H1 (cell line): ENCODE results near the gene ZNF81. TPM values are rescaled to one million over a fixed set of nuclear protein-coding genes. Genes with fewer than 3 reads are reported as not detected.

ENCODE experiments used
- CTCF ChIA-PET: fragments of 300-600 bp; sonication (Branson Sonifier 250); formaldehyde crosslinking; loops from one replicate; lab custom pipeline; 2021; ENCODE audit not compliant: partially characterized antibody; lab: Charles Lee
- POLR2A ChIA-PET: fragments of 300-600 bp; sonication (Branson Sonifier 250); formaldehyde crosslinking; loops from one replicate; lab custom pipeline; 2021; ENCODE audit warnings: inconsistent platforms; ENCODE audit not compliant: partially characterized antibody; lab: Charles Lee
- DNase-seq, 2 experiments: peaks; one replicate each; pipeline versions ENCODE4 v3.0.0 to v3.0.0-alpha.2; 2010 to 2022; ENCODE audit warnings: low spot score in 2 of 2, low read depth in 1 of 2, mixed read lengths in 1 of 2
- FAIRE-seq: peaks from 2 replicates; lab custom pipeline; 2011; peaks lifted over from hg19 to GRCh38; lab: Jason Lieb, UNC
- H2AFZ ChIP-seq: 2 replicates; pipeline ENCODE4 v1.8.1; 2012; ENCODE audit warnings: low read length, inconsistent platforms
- H2AK5ac ChIP-seq: 2 replicates; pipeline ENCODE4 v1.6.1; 2013; ENCODE audit warnings: low read depth, low read length
- H2BK120ac ChIP-seq: replicated peaks from 2 replicates; pipeline ENCODE3; 2013; ENCODE audit warnings: low read depth, low read length, inconsistent platforms
- H2BK12ac ChIP-seq: 2 replicates; pipeline ENCODE4 v1.6.1; 2013; ENCODE audit warnings: low read depth, low read length
- H2BK15ac ChIP-seq: 2 replicates; pipeline ENCODE4 v1.6.1; 2013; ENCODE audit warnings: low read length
- H2BK20ac ChIP-seq: 2 replicates; pipeline ENCODE4 v1.6.1; 2013; ENCODE audit warnings: low read length
- H2BK5ac ChIP-seq: 2 replicates; pipeline ENCODE4 v1.6.1; 2013; ENCODE audit warnings: low read depth, low read length
- H3K14ac ChIP-seq: 2 replicates; pipeline ENCODE4 v1.6.1; 2013; ENCODE audit warnings: inconsistent platforms; ENCODE audit not compliant: insufficient read length
- H3K18ac ChIP-seq: 2 replicates; pipeline ENCODE4 v1.6.1; 2013; ENCODE audit warnings: low read length; ENCODE audit errors: extremely low read depth
- H3K23ac ChIP-seq: 2 replicates; pipeline ENCODE4 v1.6.1; 2013; ENCODE audit warnings: inconsistent platforms; ENCODE audit not compliant: insufficient read length
- H3K23me2 ChIP-seq: 2 replicates; pipeline ENCODE4 v1.6.1; 2013; ENCODE audit warnings: low read depth, low read length
- H3K27ac ChIP-seq: 2 replicates; pipeline ENCODE4 v1.6.1; 2011; ENCODE audit warnings: low read depth, low read length, inconsistent platforms
- H3K27me3 ChIP-seq, 4 experiments: replicated peaks in 1 of 4; 1 replicate in 1 of 4; 2 replicates in 3 of 4; pipeline versions ENCODE4 v1.6.1 to v1.8.1; 2011 to 2013; ENCODE audit warnings: low read length in 3 of 4, mild to moderate bottlenecking in 3 of 4, inconsistent platforms in 2 of 4, mixed read lengths in 2 of 4, moderate library complexity in 1 of 4; ENCODE audit not compliant: control insufficient read depth in 3 of 4, insufficient read depth in 3 of 4; ENCODE audit errors: extremely low read depth in 1 of 4
- H3K36me3 ChIP-seq, 4 experiments: 2 replicates each; pipeline versions ENCODE4 v1.6.1 to v1.8.1; 2011 to 2013; ENCODE audit warnings: mild to moderate bottlenecking in 4 of 4, low read length in 3 of 4, moderate library complexity in 2 of 4, control low read depth in 1 of 4, inconsistent platforms in 1 of 4; ENCODE audit not compliant: insufficient read depth in 4 of 4, control insufficient read depth in 2 of 4
- H3K4ac ChIP-seq: replicated peaks from 2 replicates; pipeline ENCODE3; 2013; ENCODE audit warnings: low read length, low read depth, mixed read lengths, inconsistent platforms; ENCODE audit not compliant: insufficient read length
- H3K4me1 ChIP-seq, 4 experiments: replicated peaks in 1 of 4; 1 replicate in 1 of 4; 2 replicates in 3 of 4; pipeline versions ENCODE4 v1.6.1 to v1.8.1; 2011 to 2013; ENCODE audit warnings: low read length in 3 of 4, inconsistent platforms in 2 of 4, mixed read lengths in 1 of 4; ENCODE audit not compliant: insufficient read depth in 4 of 4, control insufficient read depth in 3 of 4
- H3K4me2 ChIP-seq, 2 experiments: 2 replicates each; pipeline versions ENCODE4 v1.6.1 to v1.8.1; 2011 to 2013; ENCODE audit warnings: low read depth in 2 of 2, low read length in 2 of 2, control low read depth in 1 of 2, inconsistent platforms in 1 of 2, mild to moderate bottlenecking in 1 of 2; ENCODE audit not compliant: insufficient read depth in 1 of 2
- H3K4me3 ChIP-seq, 4 experiments: fragments of 200-600, 300-600 bp in 1 of 4; sonication (generic), shearing (Covaris generic), sonication (Bioruptor Twin) in 1 of 4; 2 replicates each; pipeline versions ENCODE4 v1.5.1 to v1.8.1; 2011 to 2016; ENCODE audit warnings: low read length in 4 of 4, low read depth in 3 of 4, control low read depth in 2 of 4, inconsistent platforms in 2 of 4, mild to moderate bottlenecking in 2 of 4, mixed read lengths in 1 of 4, moderate library complexity in 1 of 4; ENCODE audit not compliant: insufficient read depth in 2 of 4; ENCODE audit errors: extremely low read depth in 1 of 4
- H3K56ac ChIP-seq: replicated peaks from 2 replicates; pipeline ENCODE3; 2013; ENCODE audit warnings: low read depth, mild to moderate bottlenecking, mixed read lengths, low read length, inconsistent platforms; ENCODE audit not compliant: insufficient read length
- H3K79me1 ChIP-seq: 2 replicates; pipeline ENCODE4 v1.6.1; 2013; ENCODE audit warnings: low read depth, low read length, control low read depth
- H3K79me2 ChIP-seq, 2 experiments: 2 replicates each; pipeline versions ENCODE4 v1.6.1 to v1.8.1; 2012 to 2013; ENCODE audit warnings: low read length in 2 of 2, mild to moderate bottlenecking in 2 of 2, inconsistent platforms in 1 of 2; ENCODE audit not compliant: insufficient read depth in 2 of 2, control insufficient read depth in 1 of 2
- H3K9ac ChIP-seq, 4 experiments: replicated peaks in 1 of 4; 1 replicate in 1 of 4; 2 replicates in 3 of 4; pipeline versions ENCODE4 v1.6.1 to v1.8.1; 2011 to 2013; ENCODE audit warnings: low read depth in 3 of 4, low read length in 3 of 4, control low read depth in 2 of 4, mild to moderate bottlenecking in 2 of 4, moderate library complexity in 2 of 4, inconsistent platforms in 1 of 4; ENCODE audit errors: extremely low read depth in 1 of 4
- H3K9me3 ChIP-seq, 2 experiments: 2 replicates each; pipeline versions ENCODE4 v1.6.1 to v1.8.1; 2012 to 2013; ENCODE audit warnings: mild to moderate bottlenecking in 2 of 2, moderate library complexity in 2 of 2, control low read depth in 1 of 2, inconsistent platforms in 1 of 2, low read depth in 1 of 2, low read length in 1 of 2, mixed read lengths in 1 of 2; ENCODE audit not compliant: insufficient read depth in 2 of 2
- H4K20me1 ChIP-seq, 2 experiments: replicated peaks in 1 of 2; 2 replicates each; pipeline versions ENCODE3 to v1.8.1; 2011 to 2013; ENCODE audit warnings: inconsistent platforms in 2 of 2, low read length in 2 of 2, mild to moderate bottlenecking in 1 of 2; ENCODE audit not compliant: insufficient read depth in 2 of 2, control insufficient read depth in 1 of 2
- H4K5ac ChIP-seq: 2 replicates; pipeline ENCODE4 v1.6.1; 2013; ENCODE audit warnings: low read length, low read depth, mixed read lengths, inconsistent platforms; ENCODE audit not compliant: insufficient read length
- H4K8ac ChIP-seq: 2 replicates; pipeline ENCODE4 v1.8.0; 2013; ENCODE audit warnings: mild to moderate bottlenecking, moderate library complexity, low read length, inconsistent platforms; ENCODE audit not compliant: insufficient read depth; ENCODE audit errors: extremely low read depth
- H4K91ac ChIP-seq: replicated peaks from 2 replicates; pipeline ENCODE3; 2013; ENCODE audit warnings: low read length, mixed read lengths, inconsistent platforms; ENCODE audit not compliant: insufficient read length
- CBX5 ChIP-seq: fragments of 300-800, 300-1000 bp; sonication (generic); IDR thresholded peaks from 2 replicates; pipeline ENCODE4 v1.7.1; 2016; ENCODE audit warnings: antibody characterized with exemption, low read length, low read depth
- CHD2 ChIP-seq: IDR thresholded peaks from 2 replicates; pipeline ENCODE4 v1.6.1; 2012; ENCODE audit warnings: low read length, improper control_type of control experiment
- PHF8 ChIP-seq: fragments of 200-600 bp; sonication (generic); conservative IDR thresholded peaks from 2 replicates; pipeline ENCODE4 v1.7.1; 2012; ENCODE audit warnings: low read depth, mild to moderate bottlenecking, inconsistent platforms, low read length, moderate library complexity
- POLR2AphosphoS5 ChIP-seq: IDR thresholded peaks from 2 replicates; pipeline ENCODE4 v1.6.1; 2011; ENCODE audit warnings: low read depth, low read length
- SRF ChIP-seq: IDR thresholded peaks from 2 replicates; pipeline ENCODE4 v1.6.1; 2011; ENCODE audit warnings: mild to moderate bottlenecking, low read depth, low read length, moderate library complexity
- WGBS, 2 experiments: shearing (Covaris generic) in 1 of 2; methylation state at CpG; one replicate each; pipeline versions ENCODE4 v1.1.6 to v1.1.7; 2013 to 2015; ENCODE audit warnings: low lambda C conversion rate in 2 of 2, mixed read lengths in 2 of 2, inconsistent platforms in 1 of 2, low coverage in 1 of 2, missing lambda C conversion rate in 1 of 2; ENCODE audit not compliant: insufficient replicate concordance in 2 of 2, insufficient coverage in 1 of 2, insufficient read length in 1 of 2; ENCODE audit errors: extremely low coverage in 1 of 2, missing lambda C conversion rate in 1 of 2; 5-methylcytosine and 5-hydroxymethylcytosine counted together
- polyA plus RNA-seq, 7 experiments: library from polyadenylated mRNA; depleted of rRNA in 3 of 7; stranded (reverse) in 5 of 7; unstranded in 2 of 7; fragments of >200 nt in 5 of 7; fragments of 200-250 nt in 2 of 7; gene quantifications; 1 replicate in 5 of 7; 2 replicates in 1 of 7; 4 replicates in 1 of 7; pipeline versions ENCODE4 v1.2.1 to v1.2.3, GENCODE V29; 2011 to 2013; ENCODE audit warnings: missing spikeins in 2 of 7, mixed read lengths in 2 of 7
- total RNA-seq: library from RNA; stranded (reverse); fragmentation: NEBNext Ultra II Directional; extraction: Animal tissue kit (Norgen Biotek cat#: 25700); gene quantifications from 2 replicates; pipeline ENCODE4 v1.2.1, GENCODE V29; 2021
- TF ChIP-seq, protein P1 (sequence below): IDR thresholded peaks from 2 replicates; pipeline ENCODE4 v1.6.1; 2011; ENCODE audit warnings: low read length, improper control_type of control experiment

Gene ZNF81
- total and polyA plus RNA-seq, 2 of the 8 experiments (the other 6 are each of a cell fraction or from before 2014, with no cell fraction given): 3.4 to 10.0 TPM

DNA sequence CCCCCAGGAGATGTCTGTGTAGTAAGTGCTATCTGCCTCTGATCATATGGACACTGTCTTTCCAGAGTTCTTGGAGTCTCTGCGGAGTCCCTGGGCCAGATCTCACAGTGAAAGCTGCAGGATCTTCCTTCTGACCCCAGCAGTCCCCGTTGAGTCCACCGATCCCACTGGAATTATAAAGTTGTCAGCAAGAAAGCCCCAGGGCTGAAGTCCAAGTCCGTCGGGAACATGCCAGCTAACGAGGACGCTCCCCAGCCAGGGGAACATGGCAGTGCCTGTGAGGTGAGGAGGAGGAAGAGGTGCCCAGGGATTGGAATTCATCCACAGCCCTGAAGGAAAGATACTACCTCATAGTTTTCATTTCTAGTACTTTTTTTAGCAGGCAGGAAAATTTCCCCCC is 9.3 kb downstream of the ZNF81 start:
- H3K27ac ChIP-seq: no peak overlapping the region
- no peak overlapping the region for H2BK120ac ChIP-seq
- TF ChIP-seq CBX5 (no peak), CHD2 (no peak), SRF (no peak), PHF8 (no peak), POLR2AphosphoS5 (no peak)
- TF ChIP-seq, protein P1, sequence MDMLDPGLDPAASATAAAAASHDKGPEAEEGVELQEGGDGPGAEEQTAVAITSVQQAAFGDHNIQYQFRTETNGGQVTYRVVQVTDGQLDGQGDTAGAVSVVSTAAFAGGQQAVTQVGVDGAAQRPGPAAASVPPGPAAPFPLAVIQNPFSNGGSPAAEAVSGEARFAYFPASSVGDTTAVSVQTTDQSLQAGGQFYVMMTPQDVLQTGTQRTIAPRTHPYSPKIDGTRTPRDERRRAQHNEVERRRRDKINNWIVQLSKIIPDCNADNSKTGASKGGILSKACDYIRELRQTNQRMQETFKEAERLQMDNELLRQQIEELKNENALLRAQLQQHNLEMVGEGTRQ: no peak
- H2BK12ac ChIP-seq: no peak overlapping the region
- H3K23ac ChIP-seq: no peak overlapping the region
- H2AFZ ChIP-seq: no peak overlapping the region
- no peak for DNase-seq
- no peak overlapping the region for H3K4me3 ChIP-seq
- no peak overlapping the region for H3K14ac ChIP-seq
- H3K79me1 ChIP-seq: no peaks in the 10 kb centered on the region
- H4K5ac ChIP-seq: no peak overlapping the region
- no peaks in the 10 kb centered on the region for H4K20me1 ChIP-seq
- no peak overlapping the region for H3K56ac ChIP-seq
- CTCF ChIA-PET: interaction anchor here (0.8 to 1.3 kb wide), 3 partner anchors 14 to 39 kb away, joined by 3 to 4 read pairs (median 3); no protein-coding TSS in a partner anchor
- H3K4me2 ChIP-seq: no peak overlapping the region
- no peaks in the 10 kb centered on the region for H3K4me1 ChIP-seq
- no peaks in the 10 kb centered on the region for H3K23me2 ChIP-seq
- FAIRE-seq: no peak
- no peak overlapping the region for H3K18ac ChIP-seq
- H3K9me3 ChIP-seq: no peaks in the 10 kb centered on the region
- no peak overlapping the region for H2BK15ac ChIP-seq
- peaks cover 0 to 12% (median 4%) of the 10 kb centered on the region in 4 experiments; a peak in 2 of 8 replicates for H3K36me3 ChIP-seq
- H3K4ac ChIP-seq: no peak overlapping the region
- POLR2A ChIA-PET: no interaction called here
- no peak overlapping the region for H3K9ac ChIP-seq
- H2BK20ac ChIP-seq: no peak overlapping the region
- no peak overlapping the region for H2AK5ac ChIP-seq
- no peak overlapping the region for H4K8ac ChIP-seq
- no peak overlapping the region for H2BK5ac ChIP-seq
- no peaks in the 10 kb centered on the region for H3K27me3 ChIP-seq
- no peaks in the 10 kb centered on the region for H3K79me2 ChIP-seq
- 93% methylated on average over 4 of the region's 7 CpGs; no CpG with 5 or more reads in 1 of the 2 experiments for WGBS, 2 experiments
- H4K91ac ChIP-seq: no peak overlapping the region
